Measurements from ENCODE around the gene LIPI. TPM values are rescaled to one million over a fixed set of nuclear protein-coding genes. Genes with fewer than 3 reads are reported as not detected.
A peak's percentile ranks its signal among the peaks of the same experiment; 100 is the strongest.

The LIPI gene
- total and polyA plus RNA-seq, 11 donors, result not detected

- H3K27ac ChIP-seq, result no peak overlapping the region
- ATAC-seq (no peak), DNase-seq (no peak)
- WGBS, 4 donors, result 93 to 98% (median 96%) methylated on average over 28 to 32 of the region's 32 CpGs
- no peaks in the 10 kb centered on the region for H3K36me3 ChIP-seq
- intact Hi-C loops (cut with DNase I), result no loop called here
- peaks cover 0 to 21% (median 4%) of the 10 kb centered on the region in 12 donors for H3K9me3 ChIP-seq
- no peak overlapping the region for H3K4me3 ChIP-seq
- no peaks in the 10 kb centered on the region for H3K4me1 ChIP-seq
- no peaks in the 10 kb centered on the region for H3K27me3 ChIP-seq
- TF ChIP-seq CTCF (IDR thresholded peaks at IDR 0.05), result no peak
- TF ChIP-seq POLR2A (IDR thresholded peaks at IDR 0.05), result no peak
Measured at GRCh38 chr21:14075346-14076142, 135.2 kb downstream of the LIPI start.

GRCh38 chr21:14074177-14074576 is 136.6 kb downstream of the LIPI start:
- intact Hi-C loops (cut with DNase I), result no loop called here
- peaks cover 0 to 16% (median 4%) of the 10 kb centered on the region in 12 donors for H3K9me3 ChIP-seq
- DNase-seq (no peak), ATAC-seq (no peak)
- no peaks in the 10 kb centered on the region for H3K4me1 ChIP-seq
- WGBS, 4 donors, result 93 to 98% (median 97%) methylated on average over 17 of the region's 17 CpGs
- no peak overlapping the region for H3K27ac ChIP-seq
- TF ChIP-seq POLR2A (IDR thresholded peaks at IDR 0.05) (no peak), CTCF (IDR thresholded peaks at IDR 0.05) (no peak)
- no peak overlapping the region for H3K4me3 ChIP-seq
- no peaks in the 10 kb centered on the region for H3K36me3 ChIP-seq
- no peaks in the 10 kb centered on the region for H3K27me3 ChIP-seq

- peaks cover 0 to 11% (median 2%) of the 10 kb centered on the region in 12 donors for H3K9me3 ChIP-seq
- H3K36me3 ChIP-seq, result no peaks in the 10 kb centered on the region
- no peak overlapping the region for H3K4me3 ChIP-seq
- no peak for ATAC-seq
- no peaks in the 10 kb centered on the region for H3K27me3 ChIP-seq
- 87 to 99% (median 96%) methylated on average over 9 to 16 of the region's 16 CpGs for WGBS, 4 donors
- DNase-seq, result no peak
- no peak overlapping the region for H3K27ac ChIP-seq
- no peaks in the 10 kb centered on the region for H3K4me1 ChIP-seq
- TF ChIP-seq POLR2A (IDR thresholded peaks at IDR 0.05), result no peak
- no peak for TF ChIP-seq CTCF (IDR thresholded peaks at IDR 0.05)
- intact Hi-C loops (cut with DNase I), result no loop called here
Measured at GRCh38 chr21:14073615-14074014, 137.1 kb downstream of the LIPI start.

GRCh38 chr21:14072761-14073535 is 137.8 kb downstream of the LIPI start:
- intact Hi-C loops (cut with DNase I), result no loop called here
- no peaks in the 10 kb centered on the region for H3K4me1 ChIP-seq
- ATAC-seq (no peak), DNase-seq (peak in 1 of 5 donors; percentile 51)
- H3K27ac ChIP-seq, result no peak overlapping the region
- no peak overlapping the region for H3K4me3 ChIP-seq
- TF ChIP-seq CTCF (IDR thresholded peaks at IDR 0.05) (no peak), POLR2A (IDR thresholded peaks at IDR 0.05) (no peak)
- H3K9me3 ChIP-seq, result peaks cover 0 to 4% (median under 1%) of the 10 kb centered on the region in 12 donors
- 87 to 97% (median 95%) methylated on average over 38 to 46 of the region's 46 CpGs for whole genome bisulfite sequencing, 4 donors
- H3K36me3 ChIP-seq, result no peaks in the 10 kb centered on the region
- no peaks in the 10 kb centered on the region for H3K27me3 ChIP-seq

All from heart left ventricle (tissue), 16 donors.